CD4-positive, alpha-beta T cell (primary cell): Measurements from ENCODE around the gene RPS6KA2. TPM values are rescaled to one million over a fixed set of nuclear protein-coding genes. Genes with fewer than 3 reads are reported as not detected.
"Not testable (repeated sequence)": the region's sequence is repeated elsewhere in the genome, so short reads cannot be mapped to it uniquely, and the experiment has no call there.

Source experiments
- ATAC-seq: fragments of 200-7000 bp; cut with Tn5 transposase; one replicate; pipeline ENCODE4 v1.10.0; 2022; ENCODE audit warnings: mild to moderate bottlenecking; ENCODE audit not compliant: poor library complexity
- CTCF ChIA-PET: fragments of 350-600 bp; sonication (Branson Sonifier 250); formaldehyde crosslinking; loops from one replicate; lab custom pipeline; 2021; ENCODE audit warnings: antibody characterized with exemption, inconsistent platforms; lab: Charles Lee
- POLR2A ChIA-PET: fragments of 350-600 bp; sonication (Branson Sonifier 250); formaldehyde crosslinking; loops from one replicate; lab custom pipeline; 2021; ENCODE audit warnings: antibody characterized with exemption, inconsistent platforms; lab: Charles Lee
- DNase-seq, 14 experiments: peaks; one replicate each; pipeline ENCODE4 v3.0.0-alpha.2; 2013 to 2020; ENCODE audit warnings: mixed read lengths in 2 of 14
- H3K27ac ChIP-seq, 2 donors: one replicate each; pipeline versions ENCODE4 v1.5.1 to v1.7.0; 2013; ENCODE audit warnings: low read length in 2 of 2, low read depth in 1 of 2, mild to moderate bottlenecking in 1 of 2
- H3K27me3 ChIP-seq, 2 experiments: 1 replicate in 1 of 2; 2 replicates in 1 of 2; pipeline versions ENCODE4 v1.6.1 to v1.7.0; 2013; ENCODE audit warnings: low read length in 2 of 2, control low read depth in 1 of 2, mild to moderate bottlenecking in 1 of 2, moderate library complexity in 1 of 2; ENCODE audit not compliant: insufficient read depth in 2 of 2, control insufficient read depth in 1 of 2
- H3K36me3 ChIP-seq: one replicate; pipeline ENCODE4 v1.6.1; 2013; ENCODE audit warnings: low read length, control low read depth; ENCODE audit not compliant: insufficient read depth
- H3K4me1 ChIP-seq: one replicate; pipeline ENCODE4 v1.6.1; 2013; ENCODE audit warnings: low read length, control low read depth; ENCODE audit not compliant: insufficient read depth
- H3K4me3 ChIP-seq: one replicate; pipeline ENCODE4 v1.5.1; 2013; ENCODE audit warnings: mild to moderate bottlenecking, low read length, moderate library complexity
- H3K9me3 ChIP-seq, 2 experiments: 1 replicate in 1 of 2; 2 replicates in 1 of 2; pipeline versions ENCODE4 v1.6.1 to v1.7.0; 2013; ENCODE audit warnings: low read length in 2 of 2, mild to moderate bottlenecking in 2 of 2, control low read depth in 1 of 2, moderate library complexity in 1 of 2; ENCODE audit not compliant: control insufficient read depth in 1 of 2, insufficient read depth in 1 of 2
- H3K27ac Mint-ChIP-seq: one replicate; pipeline ENCODE4 v1.8.0; 2020; ENCODE audit warnings: mixed read lengths
- H3K27me3 Mint-ChIP-seq: one replicate; pipeline ENCODE4 v1.8.0; 2021; ENCODE audit warnings: mixed read lengths
- H3K36me3 Mint-ChIP-seq: one replicate; pipeline ENCODE4 v1.8.0; 2021; ENCODE audit warnings: low read depth, mixed read lengths
- H3K4me1 Mint-ChIP-seq: one replicate; pipeline ENCODE4 v1.8.0; 2021; ENCODE audit warnings: low read depth, mixed read lengths
- H3K4me3 Mint-ChIP-seq: one replicate; pipeline ENCODE4 v1.8.0; 2020; ENCODE audit warnings: mild to moderate bottlenecking, mixed read lengths
- H3K9me3 Mint-ChIP-seq: one replicate; pipeline ENCODE4 v1.8.0; 2020; ENCODE audit warnings: mixed read lengths
- intact Hi-C, 2 experiments: fragments of 100-400 bp; cut with DNase I in 1 of 2; cut with micrococcal nuclease in 1 of 2; formaldehyde crosslinking; loops; one replicate each; pipeline versions ENCODE4 v1.15.1 to v1.9.0; 2023 to 2025; cut with DNase I, micrococcal nuclease
- total RNA-seq, 174 experiments: library from RNA in 2 of 174; stranded (reverse) in 2 of 174; gene quantifications; one replicate each; pipeline ENCODE4 v1.2.3 and lab custom pipeline; 2021 to 2026
- TF ChIP-seq, protein P1 (sequence below): fragments of 200-600 bp; IDR thresholded peaks from one replicate; pipeline ENCODE4 v1.8.0; 2022; ENCODE audit warnings: antibody characterized with exemption, mild to moderate bottlenecking

The RPS6KA2 gene
- total RNA-seq, 2 experiments from 2014 or later: 5.6 to 6.2 TPM

DNA sequence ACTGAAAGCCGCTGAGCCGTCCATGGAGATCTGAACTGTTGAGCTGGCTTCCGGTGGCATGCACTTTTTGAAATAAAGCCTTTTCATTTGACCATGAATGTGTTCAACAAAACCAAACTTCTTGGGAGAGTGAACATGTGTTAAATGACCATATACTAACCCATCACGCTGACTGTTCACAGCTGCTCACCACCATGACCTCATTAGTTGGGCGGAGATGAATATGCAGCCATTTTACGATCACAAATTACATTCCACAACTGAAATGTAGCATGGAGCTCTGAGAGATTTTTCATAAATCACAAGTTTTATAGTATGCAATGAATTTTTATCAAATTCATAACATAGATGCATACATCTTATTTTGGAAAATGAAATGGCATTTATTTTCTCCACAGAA lies 44.8 kb downstream of the RPS6KA2 start:
- Mint-ChIP-seq H3K9me3 (peaks cover 6% of the 10 kb centered on the region), H3K4me1 (peaks cover 5% of the 10 kb centered on the region), H3K27ac (no peak overlapping the region), H3K27me3 (no peaks in the 10 kb centered on the region), H3K4me3 (no peak overlapping the region), H3K36me3 (peaks cover 7% of the 10 kb centered on the region)
- no peaks in the 10 kb centered on the region for H3K36me3 ChIP-seq
- CTCF ChIA-PET: no interaction called here
- H3K4me1 ChIP-seq: no peaks in the 10 kb centered on the region
- H3K4me3 ChIP-seq: no peak overlapping the region
- peaks cover 0 to 5% of the 10 kb centered on the region in 2 experiments for H3K9me3 ChIP-seq
- no peaks in the 10 kb centered on the region for H3K27me3 ChIP-seq
- POLR2A ChIA-PET: no interaction called here
- TF ChIP-seq, protein P1, sequence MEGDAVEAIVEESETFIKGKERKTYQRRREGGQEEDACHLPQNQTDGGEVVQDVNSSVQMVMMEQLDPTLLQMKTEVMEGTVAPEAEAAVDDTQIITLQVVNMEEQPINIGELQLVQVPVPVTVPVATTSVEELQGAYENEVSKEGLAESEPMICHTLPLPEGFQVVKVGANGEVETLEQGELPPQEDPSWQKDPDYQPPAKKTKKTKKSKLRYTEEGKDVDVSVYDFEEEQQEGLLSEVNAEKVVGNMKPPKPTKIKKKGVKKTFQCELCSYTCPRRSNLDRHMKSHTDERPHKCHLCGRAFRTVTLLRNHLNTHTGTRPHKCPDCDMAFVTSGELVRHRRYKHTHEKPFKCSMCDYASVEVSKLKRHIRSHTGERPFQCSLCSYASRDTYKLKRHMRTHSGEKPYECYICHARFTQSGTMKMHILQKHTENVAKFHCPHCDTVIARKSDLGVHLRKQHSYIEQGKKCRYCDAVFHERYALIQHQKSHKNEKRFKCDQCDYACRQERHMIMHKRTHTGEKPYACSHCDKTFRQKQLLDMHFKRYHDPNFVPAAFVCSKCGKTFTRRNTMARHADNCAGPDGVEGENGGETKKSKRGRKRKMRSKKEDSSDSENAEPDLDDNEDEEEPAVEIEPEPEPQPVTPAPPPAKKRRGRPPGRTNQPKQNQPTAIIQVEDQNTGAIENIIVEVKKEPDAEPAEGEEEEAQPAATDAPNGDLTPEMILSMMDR: no peak
- intact Hi-C loops: no loop called here
- ATAC-seq (no peak), DNase-seq (no peak)
- no peak overlapping the region for H3K27ac ChIP-seq

DNA sequence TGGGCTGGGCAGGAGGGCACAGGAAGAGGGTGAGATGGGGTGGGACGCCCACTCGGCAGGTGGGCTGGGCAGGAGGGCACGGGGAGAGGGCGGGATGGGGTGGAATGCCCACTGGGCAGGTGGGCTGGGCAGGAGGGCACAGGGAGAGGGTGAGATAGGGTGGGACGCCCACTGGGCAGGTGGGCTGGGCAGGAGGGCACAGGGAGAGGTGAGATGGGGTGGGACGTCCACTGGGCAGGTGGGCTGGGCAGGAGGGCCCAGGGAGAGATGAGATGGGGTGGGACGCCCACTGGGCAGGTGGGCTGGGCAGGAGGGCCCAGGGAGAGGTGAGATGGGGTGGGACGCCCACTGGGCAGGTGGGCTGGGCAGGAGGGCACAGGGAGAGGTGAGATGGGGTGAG lies 45.2 kb downstream of the RPS6KA2 start:
- H3K36me3 Mint-ChIP-seq, H3K27me3 ChIP-seq, H3K27me3 Mint-ChIP-seq, H3K27ac Mint-ChIP-seq, H3K4me3 ChIP-seq, H3K4me3 Mint-ChIP-seq, H3K36me3 ChIP-seq, ATAC-seq, CTCF ChIA-PET, H3K4me1 ChIP-seq, H3K27ac ChIP-seq, intact Hi-C loops, H3K4me1 Mint-ChIP-seq, POLR2A ChIA-PET, H3K9me3 ChIP-seq, H3K9me3 Mint-ChIP-seq, DNase-seq: not testable (repeated sequence)

DNA sequence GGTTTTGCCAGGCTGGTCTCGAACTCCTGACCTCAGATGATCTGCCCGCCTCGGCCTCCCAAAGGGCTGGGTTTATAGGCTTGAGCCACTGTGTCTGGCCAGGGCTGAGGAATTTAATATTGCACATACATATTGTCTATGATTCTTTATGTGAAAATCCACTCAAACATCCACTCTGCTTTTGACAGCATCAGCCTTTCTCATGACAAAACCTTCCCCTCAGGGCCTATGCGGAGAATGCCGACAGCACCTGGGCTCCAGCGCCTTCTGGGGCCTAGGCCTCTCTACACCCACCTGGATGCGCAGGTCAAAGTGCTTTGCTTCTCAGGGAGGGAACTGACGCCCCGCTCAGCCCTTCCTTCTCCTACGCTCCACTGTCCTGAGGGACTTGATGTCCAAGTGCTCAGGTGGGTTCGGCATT lies 46.0 kb downstream of the RPS6KA2 start:
- TF ChIP-seq, protein P1: no peak
- H3K27me3 ChIP-seq: no peaks in the 10 kb centered on the region
- ATAC-seq: no peak
- peaks cover 10% of the 10 kb centered on the region for H3K36me3 Mint-ChIP-seq
- H3K36me3 ChIP-seq: no peaks in the 10 kb centered on the region
- H3K4me1 ChIP-seq: no peaks in the 10 kb centered on the region
- H3K27ac ChIP-seq: no peak overlapping the region
- DNase-seq: no peak
- H3K9me3 ChIP-seq: peaks cover 5 to 11% of the 10 kb centered on the region in 2 experiments
- H3K4me1 Mint-ChIP-seq: no peaks in the 10 kb centered on the region
- no peak overlapping the region for H3K4me3 Mint-ChIP-seq
- H3K27me3 Mint-ChIP-seq: no peaks in the 10 kb centered on the region
- ChIA-PET POLR2A (no interaction called here), CTCF (no interaction called here)
- no peak overlapping the region for H3K27ac Mint-ChIP-seq
- H3K4me3 ChIP-seq: no peak overlapping the region
- intact Hi-C loops: no loop called here
- peaks cover 10% of the 10 kb centered on the region for H3K9me3 Mint-ChIP-seq
